ENCODE results near the gene TTLL10. TPM values are rescaled to one million over a fixed set of nuclear protein-coding genes. Genes with fewer than 3 reads are reported as not detected.

Gene TTLL10
- total RNA-seq, 4 donors from 2014 or later = not detected

GRCh38 chr1:1183833-1184775, 10.4 kb downstream of the TTLL10 start:
- no peak overlapping the region for H3K27ac ChIP-seq
- peaks cover 0 to 4% (median 0%) of the 10 kb centered on the region in 4 donors for H3K9me3 ChIP-seq
- peaks cover 0 to 6% (median 0%) of the 10 kb centered on the region in 4 donors for H3K4me1 ChIP-seq
- DNase-seq (ENCODE audit: low spot score in 2 of 2) = no peak
- H3K27me3 ChIP-seq = peaks cover 0 to 44% of the 10 kb centered on the region in 2 donors
- H3K4me3 ChIP-seq = no peak overlapping the region
- no peak for TF ChIP-seq POLR2A (IDR thresholded peaks at IDR 0.05)
- no peak for TF ChIP-seq EP300 (IDR thresholded peaks at IDR 0.05)
- no peak for TF ChIP-seq CTCF (IDR thresholded peaks at IDR 0.05)
- 82 to 86% methylated on average over 30 to 31 of the region's 33 CpGs for WGBS, 2 donors
- H3K36me3 ChIP-seq = no peaks in the 10 kb centered on the region

- Histone ChIP-seq H3K4me3 (no peak overlapping the region), H3K27ac (no peak overlapping the region), H3K27me3 (peaks cover 0 to 33% of the 10 kb centered on the region in 2 donors), H3K4me1 (peaks cover 0 to 6% (median 0%) of the 10 kb centered on the region in 4 donors), H3K36me3 (no peaks in the 10 kb centered on the region), H3K9me3 (peaks cover 0 to 4% (median 0%) of the 10 kb centered on the region in 4 donors)
- 76 to 80% methylated on average over 9 to 24 of the region's 31 CpGs for WGBS, 2 donors
- no peak for DNase-seq (ENCODE audit: low spot score in 2 of 2)
- TF ChIP-seq EP300 (IDR thresholded peaks at IDR 0.05) = no peak
- TF ChIP-seq CTCF (IDR thresholded peaks at IDR 0.05) = no peak
- TF ChIP-seq POLR2A (IDR thresholded peaks at IDR 0.05) = no peak
These were observed 11.6 kb downstream of the TTLL10 start for GRCh38 chr1:1185101-1185765.

- Histone ChIP-seq H3K9me3 (peaks cover 0 to 15% (median 0%) of the 10 kb centered on the region in 4 donors), H3K27me3 (peaks cover 0 to 8% of the 10 kb centered on the region in 2 donors), H3K4me1 (no peaks in the 10 kb centered on the region), H3K4me3 (no peak overlapping the region), H3K27ac (no peak overlapping the region), H3K36me3 (no peaks in the 10 kb centered on the region)
- TF ChIP-seq EP300 (IDR thresholded peaks at IDR 0.05) (no peak), CTCF (IDR thresholded peaks at IDR 0.05) (no peak), POLR2A (IDR thresholded peaks at IDR 0.05) (no peak)
- DNase-seq (ENCODE audit: low spot score in 2 of 2) = no peak
These were observed 14.3 kb downstream of the TTLL10 start for GRCh38 chr1:1187938-1188337.

- Histone ChIP-seq H3K36me3 (no peaks in the 10 kb centered on the region), H3K27me3 (no peaks in the 10 kb centered on the region), H3K4me1 (no peaks in the 10 kb centered on the region), H3K4me3 (no peak overlapping the region), H3K27ac (no peak overlapping the region), H3K9me3 (peaks cover 0 to 27% (median 0%) of the 10 kb centered on the region in 4 donors)
- TF ChIP-seq POLR2A (IDR thresholded peaks at IDR 0.05) (no peak), CTCF (IDR thresholded peaks at IDR 0.05) (no peak), EP300 (IDR thresholded peaks at IDR 0.05) (no peak)
- 65 to 68% methylated on average over 5 of the region's 5 CpGs for WGBS, 2 donors
- DNase-seq (ENCODE audit: low spot score in 2 of 2) = no peak
These were observed 15.4 kb downstream of the TTLL10 start for GRCh38 chr1:1189111-1189510.

- TF ChIP-seq POLR2A (IDR thresholded peaks at IDR 0.05) (no peak), EP300 (IDR thresholded peaks at IDR 0.05) (no peak), CTCF (IDR thresholded peaks at IDR 0.05) (no peak)
- WGBS, 2 donors = 79 to 95% methylated on average over 11 of the region's 11 CpGs
- H3K4me3 ChIP-seq = no peak overlapping the region
- no peak for DNase-seq (ENCODE audit: low spot score in 2 of 2)
- H3K9me3 ChIP-seq = peaks cover 0 to 47% (median 3%) of the 10 kb centered on the region in 4 donors
- no peaks in the 10 kb centered on the region for H3K4me1 ChIP-seq
- no peaks in the 10 kb centered on the region for H3K27me3 ChIP-seq
- no peaks in the 10 kb centered on the region for H3K36me3 ChIP-seq
- H3K27ac ChIP-seq = no peak overlapping the region
These were observed 18.1 kb downstream of the TTLL10 start for GRCh38 chr1:1191734-1192133.

Data from tibial nerve (tissue), 4 donors.